ENCODE measurements around the gene RHEBL1.

DNA sequence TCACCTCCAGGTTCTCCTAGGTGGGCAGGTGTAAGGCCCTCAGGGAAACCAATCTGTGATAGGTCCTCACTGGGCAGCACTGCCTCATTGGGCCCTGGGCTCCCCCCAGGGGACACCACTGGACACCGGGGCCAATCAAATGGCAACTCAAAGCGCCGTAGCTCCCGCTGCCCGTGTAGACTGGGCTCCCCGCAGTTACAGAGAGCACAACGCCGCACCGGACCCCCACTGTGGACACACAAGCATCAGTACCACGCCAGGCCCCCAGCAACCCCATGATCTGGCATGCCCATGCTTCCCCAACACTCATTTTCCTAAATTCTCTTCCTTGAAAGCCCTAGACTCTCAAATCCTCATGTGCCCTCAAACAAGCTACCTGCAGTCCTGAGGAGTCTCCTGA lies 15.3 kb downstream of the RHEBL1 start:
- TF ChIP-seq, protein P1, sequence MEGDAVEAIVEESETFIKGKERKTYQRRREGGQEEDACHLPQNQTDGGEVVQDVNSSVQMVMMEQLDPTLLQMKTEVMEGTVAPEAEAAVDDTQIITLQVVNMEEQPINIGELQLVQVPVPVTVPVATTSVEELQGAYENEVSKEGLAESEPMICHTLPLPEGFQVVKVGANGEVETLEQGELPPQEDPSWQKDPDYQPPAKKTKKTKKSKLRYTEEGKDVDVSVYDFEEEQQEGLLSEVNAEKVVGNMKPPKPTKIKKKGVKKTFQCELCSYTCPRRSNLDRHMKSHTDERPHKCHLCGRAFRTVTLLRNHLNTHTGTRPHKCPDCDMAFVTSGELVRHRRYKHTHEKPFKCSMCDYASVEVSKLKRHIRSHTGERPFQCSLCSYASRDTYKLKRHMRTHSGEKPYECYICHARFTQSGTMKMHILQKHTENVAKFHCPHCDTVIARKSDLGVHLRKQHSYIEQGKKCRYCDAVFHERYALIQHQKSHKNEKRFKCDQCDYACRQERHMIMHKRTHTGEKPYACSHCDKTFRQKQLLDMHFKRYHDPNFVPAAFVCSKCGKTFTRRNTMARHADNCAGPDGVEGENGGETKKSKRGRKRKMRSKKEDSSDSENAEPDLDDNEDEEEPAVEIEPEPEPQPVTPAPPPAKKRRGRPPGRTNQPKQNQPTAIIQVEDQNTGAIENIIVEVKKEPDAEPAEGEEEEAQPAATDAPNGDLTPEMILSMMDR (IDR thresholded peaks at IDR 0.05 in 4 of 5, conservative IDR thresholded peaks at IDR 0.05 in 1 of 5): no peak
- TF ChIP-seq POLR2A (IDR thresholded peaks at IDR 0.05): no peak

Measured in gastrocnemius medialis (tissue), 4 donors.